HG03095 (cell line): ENCODE data around the gene ZNF710.

Experiments
- ATAC-seq: cut with Tn5 transposase; IDR thresholded peaks from one replicate; pipeline ENCODE4 v1.9.1; 2021; ENCODE audit warnings: moderate library complexity; ENCODE audit not compliant: unreplicated experiment

The ZNF710 gene

GRCh38 chr15:89991312-89991711 is 9.8 kb upstream of the ZNF710 start:
- no peak for ATAC-seq

DNA sequence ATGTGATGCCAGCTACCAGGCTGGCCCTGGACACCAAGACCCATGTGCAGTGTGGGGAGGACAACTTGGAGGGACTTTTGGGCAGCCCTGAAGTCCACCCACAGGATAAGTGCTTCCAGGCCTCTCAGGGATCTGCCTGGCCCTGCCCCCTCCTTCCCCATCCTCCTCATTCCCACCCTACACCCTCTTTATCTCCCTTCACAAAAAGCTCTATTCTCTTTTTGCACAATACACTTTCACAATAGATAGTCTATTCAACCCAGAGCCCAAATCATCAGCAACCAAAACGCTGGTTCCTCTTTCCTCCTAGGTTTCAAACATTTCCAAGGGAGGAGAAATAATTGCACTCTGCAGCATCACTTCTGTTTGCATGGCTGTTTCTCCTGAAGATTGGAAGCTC is 7.8 kb upstream of the ZNF710 start:
- ATAC-seq = no peak

- no peak for ATAC-seq
Measured at GRCh38 chr15:89997079-89997478, 4.0 kb upstream of the ZNF710 start.

DNA sequence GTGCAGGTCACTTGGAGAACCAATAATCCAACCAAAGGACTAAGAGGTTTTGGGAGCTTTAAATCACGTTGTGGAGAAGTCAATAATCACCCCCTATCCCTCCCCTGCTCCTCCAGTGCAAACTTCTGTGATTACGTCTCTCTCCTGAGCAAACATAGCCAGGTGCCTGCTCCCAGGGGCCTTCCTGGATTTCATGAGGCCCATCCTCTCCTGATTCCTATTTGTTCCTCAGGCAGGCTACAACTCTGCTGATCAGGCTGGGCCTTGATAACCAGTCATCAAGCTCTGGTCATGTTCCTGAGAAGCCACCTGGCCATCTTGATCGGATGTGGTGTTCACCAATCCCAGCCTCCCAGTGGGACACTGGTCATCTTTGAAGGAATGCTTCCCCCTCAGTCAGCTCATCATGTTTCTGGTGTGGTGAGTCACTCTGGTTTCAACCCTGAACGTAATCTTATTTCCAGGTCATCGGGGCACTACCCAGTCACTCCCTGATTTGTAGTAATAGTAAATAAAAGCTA is 2.9 kb upstream of the ZNF710 start:
- ATAC-seq = no peak

- ATAC-seq = no peak
Measured at GRCh38 chr15:89998923-89999675, 2.0 kb upstream of the ZNF710 start.

DNA sequence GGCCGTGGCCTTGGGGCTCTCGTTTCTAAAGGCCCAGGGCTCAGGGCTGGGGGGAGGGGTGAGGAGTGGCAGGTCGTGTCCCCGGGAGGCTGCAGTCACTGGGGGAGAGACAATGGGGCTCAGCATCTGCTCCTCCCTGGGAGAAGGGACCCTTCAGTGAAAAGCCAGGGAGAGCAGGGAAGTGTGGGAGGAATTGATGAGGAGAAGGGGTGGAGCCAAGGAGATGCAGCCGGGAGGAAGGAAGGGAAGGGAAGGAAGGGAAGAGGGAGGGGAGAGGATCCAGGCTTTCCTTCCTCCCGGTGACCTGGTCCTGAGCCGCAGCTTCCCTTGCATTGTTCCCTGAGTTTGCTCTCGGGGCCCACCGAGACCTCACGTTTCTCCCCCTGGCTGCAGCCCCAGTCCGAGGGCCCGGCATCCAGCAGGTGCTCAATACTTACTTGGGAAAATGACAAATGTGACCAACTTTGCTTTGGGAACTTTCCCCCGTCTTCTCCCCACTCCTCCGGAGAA is 1.4 kb upstream of the ZNF710 start:
- ATAC-seq = no peak

- ATAC-seq = no peak
Measured at GRCh38 chr15:90000186-90001001, 730 bp upstream of the ZNF710 start.

DNA sequence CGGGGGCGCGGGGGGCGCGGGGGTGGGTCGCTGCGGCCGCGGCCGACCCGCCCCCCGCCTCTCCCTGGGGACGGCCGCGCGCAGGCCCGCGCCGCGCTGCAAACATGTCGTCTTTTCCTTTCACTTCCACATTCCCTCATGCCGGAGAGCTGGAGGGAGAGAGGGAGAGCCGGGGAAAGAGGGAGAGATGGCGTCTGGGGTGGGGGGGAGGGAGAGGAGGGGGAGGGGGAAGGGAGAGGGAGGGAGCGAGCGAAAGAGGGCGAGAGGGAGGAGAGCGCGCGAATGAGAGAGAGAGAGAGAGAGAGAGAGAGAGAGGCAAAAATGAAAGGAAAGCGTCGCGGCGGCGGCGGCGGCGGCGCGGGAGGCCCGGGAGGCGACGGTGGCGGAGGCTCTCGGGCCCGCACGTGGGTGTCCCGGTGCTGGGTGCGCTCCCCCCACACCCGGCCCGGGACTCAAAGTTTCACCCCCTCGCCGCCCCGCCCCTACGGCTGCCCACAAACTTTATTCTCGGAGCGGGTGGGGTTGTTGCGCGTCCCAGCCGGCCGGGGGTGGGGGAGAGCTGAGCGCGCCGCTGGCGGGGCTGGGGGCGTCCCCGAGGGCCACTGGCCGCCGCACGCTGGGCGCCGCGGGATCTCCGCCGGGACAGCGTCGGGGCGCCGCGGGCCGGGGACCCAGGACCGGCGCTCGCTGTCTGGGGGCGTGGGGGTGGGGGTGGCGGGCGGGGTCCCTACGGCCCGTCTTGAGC is 731 bp downstream of the ZNF710 start:
- ATAC-seq = no peak

DNA sequence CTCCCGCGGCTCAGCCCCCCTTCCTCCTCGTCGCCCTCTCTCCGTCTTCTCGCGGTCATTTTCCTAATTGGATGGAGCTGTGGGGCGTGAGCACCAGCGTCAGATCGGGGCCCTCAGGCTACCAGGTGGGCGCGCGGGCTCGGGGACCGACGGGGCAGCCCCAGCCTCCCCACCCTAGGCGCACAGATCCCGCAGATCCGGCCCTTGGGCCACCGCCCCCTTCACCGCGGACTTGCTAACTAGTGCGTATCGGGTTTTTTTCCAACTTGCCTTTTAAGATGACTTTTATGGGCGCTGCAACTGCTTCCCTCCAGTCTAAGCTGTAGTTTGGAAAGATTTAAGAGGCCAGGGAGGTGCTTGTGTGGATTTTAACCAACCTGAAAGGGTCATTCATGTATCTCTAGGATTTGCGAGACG is 1.3 kb downstream of the ZNF710 start:
- ATAC-seq = no peak

DNA sequence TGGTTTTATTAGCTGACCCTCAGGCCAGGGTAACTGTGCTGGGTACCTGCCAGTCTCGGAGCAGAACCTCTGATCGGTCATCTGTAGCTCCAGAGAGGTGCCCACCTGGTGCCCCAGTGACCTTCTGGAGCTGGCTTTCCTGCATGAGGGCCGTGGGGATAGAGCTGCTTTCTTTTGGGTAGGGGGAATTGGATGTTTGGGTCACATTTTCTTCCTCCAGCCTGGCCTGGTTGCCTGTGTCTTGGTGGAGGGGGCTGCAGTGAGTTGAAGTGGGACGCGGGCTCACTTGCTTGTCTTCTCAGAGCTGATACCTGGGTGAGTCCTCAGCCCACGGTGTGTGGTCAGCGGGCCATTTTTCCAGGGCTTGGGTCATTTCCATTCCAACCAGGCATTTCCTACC is 2.6 kb downstream of the ZNF710 start:
- ATAC-seq = no peak

- ATAC-seq = no peak
Measured at GRCh38 chr15:90004252-90004651, 3.1 kb downstream of the ZNF710 start.

DNA sequence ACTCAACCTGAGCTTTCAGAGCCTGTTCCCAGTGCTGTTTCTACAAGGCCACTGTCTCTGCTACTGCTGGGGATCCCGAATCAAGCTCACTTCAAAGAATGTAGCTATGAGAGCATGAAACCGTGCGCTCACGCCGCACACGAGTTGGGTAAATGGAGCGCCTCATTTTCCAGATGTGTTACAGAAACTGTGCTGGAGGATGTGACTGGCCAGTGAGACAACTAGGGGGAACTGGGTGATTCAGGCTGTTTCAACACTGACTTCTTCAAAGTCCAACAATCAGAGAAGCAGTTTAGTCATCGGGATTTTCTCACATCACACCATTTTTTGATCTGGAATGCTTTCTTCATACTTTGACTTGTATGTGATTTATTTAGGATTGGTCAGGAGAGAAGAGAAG is 3.5 kb downstream of the ZNF710 start:
- no peak for ATAC-seq

DNA sequence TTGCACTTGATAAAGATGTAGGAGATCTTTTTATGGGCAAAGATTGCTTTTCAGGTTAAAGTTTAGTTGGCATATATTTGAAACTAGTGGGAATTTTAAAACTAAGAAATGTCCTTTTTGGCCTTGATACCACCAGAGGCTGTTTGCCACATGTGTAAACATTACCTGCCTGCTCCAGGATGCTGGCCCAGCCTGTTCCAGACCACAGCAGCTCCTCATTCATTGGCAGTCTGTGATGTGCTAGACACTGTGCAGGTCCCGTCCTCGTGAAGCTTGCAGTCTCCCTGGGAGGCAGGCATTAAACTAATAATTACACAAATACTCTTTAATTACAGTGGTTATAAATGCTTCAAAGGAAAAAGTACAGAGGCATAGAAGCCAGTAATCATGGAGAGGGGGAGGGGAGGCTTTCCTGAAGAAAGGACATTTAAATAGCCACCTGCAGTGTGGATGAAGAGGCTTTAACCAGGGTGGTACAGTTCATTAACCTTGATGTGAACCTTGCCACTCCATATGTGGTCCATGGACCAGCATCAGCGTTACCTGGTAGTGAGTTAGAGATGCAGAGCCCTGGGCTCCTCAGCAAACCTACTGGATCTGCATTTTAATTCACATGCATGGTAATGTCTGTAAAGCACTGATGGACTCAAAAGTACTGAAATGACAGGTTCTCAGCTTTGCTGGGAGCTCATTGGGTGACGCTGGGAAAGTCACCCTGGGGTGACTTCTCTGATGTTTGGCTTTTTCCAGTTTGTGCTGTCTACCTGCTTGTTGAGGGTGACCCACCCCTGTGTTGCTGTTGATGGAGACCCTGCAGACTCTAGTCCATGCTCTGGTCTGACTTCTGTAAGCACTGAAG is 5.3 kb downstream of the ZNF710 start:
- ATAC-seq = no peak

DNA sequence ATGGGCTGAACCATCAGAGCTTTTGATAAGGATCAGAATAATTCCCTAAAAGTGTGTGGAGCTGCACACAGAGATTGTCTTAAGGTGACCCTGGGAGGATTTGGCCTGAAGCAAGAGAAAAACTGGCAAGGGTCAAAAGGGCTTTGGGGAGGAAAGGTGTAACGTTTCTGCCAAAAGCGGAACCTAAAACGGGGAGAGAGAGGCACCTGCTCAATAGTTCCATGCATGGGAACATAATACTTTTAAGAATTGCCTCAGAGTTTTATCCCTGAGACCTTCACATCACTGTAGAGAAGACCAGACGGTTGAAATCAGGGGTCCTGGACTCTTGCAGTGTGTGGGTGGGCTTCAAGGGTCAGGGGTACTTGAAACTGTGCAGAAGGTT is 5.9 kb downstream of the ZNF710 start:
- ATAC-seq = no peak

DNA sequence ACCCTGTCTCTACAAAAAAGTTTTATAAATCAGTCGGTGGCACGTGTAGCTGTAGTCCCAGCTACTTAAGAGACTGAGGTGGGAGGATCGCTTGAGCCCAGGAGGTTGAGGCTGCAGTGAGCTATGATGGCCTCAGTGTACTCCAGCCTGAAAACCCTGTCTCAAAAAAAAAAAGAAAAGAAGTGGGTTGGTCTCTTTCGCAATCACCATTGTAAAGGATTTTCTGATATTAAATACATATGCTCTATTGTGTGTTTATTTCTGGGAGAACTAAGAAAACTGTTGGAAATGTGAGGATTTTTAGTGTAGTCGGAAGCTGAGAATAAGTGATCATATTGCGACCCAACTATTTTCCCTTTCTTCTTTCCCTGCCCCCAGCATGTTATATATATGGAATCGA is 7.5 kb downstream of the ZNF710 start:
- no peak for ATAC-seq

DNA sequence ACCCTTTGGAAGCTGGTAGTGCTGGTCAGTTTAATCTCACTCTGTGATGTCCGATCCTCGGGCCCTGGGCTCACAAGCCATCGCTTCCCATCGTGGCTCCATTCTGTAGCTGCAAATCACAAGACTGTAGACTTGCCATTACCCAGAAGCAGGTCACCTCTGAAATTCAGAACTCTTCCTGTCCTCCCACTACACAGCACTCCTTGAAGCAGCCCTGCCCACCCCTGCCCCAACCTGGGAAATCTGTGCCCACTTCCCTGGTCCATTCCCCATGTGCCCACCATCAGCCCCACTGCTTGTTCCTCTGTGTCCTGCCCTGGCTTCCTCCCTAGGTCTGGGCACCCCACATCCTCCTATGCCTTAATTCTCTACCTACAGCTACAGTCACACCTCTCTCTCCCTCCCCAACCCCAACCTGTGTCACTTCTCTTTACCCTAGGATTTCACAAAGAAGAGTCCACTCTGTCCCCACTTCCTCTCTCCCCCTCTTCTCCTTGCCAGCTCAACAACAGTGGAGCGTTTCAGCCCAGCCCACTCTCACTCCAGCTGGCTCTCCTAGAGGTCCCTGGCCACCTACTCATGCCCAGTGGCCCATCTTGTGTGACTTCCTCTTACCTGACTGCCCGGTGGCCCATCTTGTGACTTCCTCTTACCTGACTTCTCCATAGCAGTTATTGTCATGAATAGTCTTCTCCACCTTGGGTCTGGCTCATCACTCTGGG is 8.3 kb downstream of the ZNF710 start:
- ATAC-seq = no peak

DNA sequence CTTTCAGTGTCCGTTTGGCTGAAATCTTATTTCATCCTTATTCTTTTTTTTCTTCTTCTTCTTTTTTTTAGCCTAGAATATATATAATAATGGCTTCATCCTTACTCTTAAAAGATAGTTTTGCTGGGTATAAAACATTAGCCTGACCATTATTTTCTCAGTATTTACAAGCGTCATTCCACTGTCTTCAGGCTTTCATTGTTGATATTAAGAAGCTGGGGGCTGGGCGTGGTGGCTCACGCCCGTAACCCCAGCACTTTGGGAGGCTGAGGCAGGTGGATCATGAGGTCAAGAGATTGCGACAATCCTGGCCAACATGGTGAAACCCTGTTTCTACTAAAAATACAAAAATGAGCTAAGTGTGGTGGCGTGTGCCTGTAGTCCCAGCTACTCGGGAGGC is 10.6 kb downstream of the ZNF710 start:
- no peak for ATAC-seq

- no peak for ATAC-seq
Measured at GRCh38 chr15:90013503-90013937, 12.4 kb downstream of the ZNF710 start.

- ATAC-seq = no peak
Measured at GRCh38 chr15:90015294-90015693, 14.2 kb downstream of the ZNF710 start.

DNA sequence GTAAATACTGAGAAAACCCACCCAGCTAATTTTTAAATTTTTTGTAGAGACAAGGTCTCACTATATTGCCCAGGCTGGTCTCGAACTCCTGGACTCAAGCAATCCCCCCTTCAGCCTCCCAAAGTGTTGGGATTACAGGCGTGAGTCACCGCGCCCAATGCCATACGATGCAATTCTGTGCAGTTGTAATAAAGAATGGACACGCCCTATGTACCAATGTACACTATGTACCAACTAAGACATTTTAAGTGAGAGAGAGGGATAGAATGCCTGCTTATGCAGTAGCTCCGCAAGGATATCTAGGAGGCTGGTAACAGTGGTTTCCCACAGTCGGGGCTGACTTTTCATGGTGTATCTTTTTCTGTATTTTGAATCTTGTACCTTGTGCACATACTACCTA is 14.6 kb downstream of the ZNF710 start:
- ATAC-seq = no peak
